ENCODE measurements around the gene ASGR2.
"Not testable (repeated sequence)": the region's sequence is repeated elsewhere in the genome, so short reads cannot be mapped to it uniquely, and the experiment has no call there.

DNA sequence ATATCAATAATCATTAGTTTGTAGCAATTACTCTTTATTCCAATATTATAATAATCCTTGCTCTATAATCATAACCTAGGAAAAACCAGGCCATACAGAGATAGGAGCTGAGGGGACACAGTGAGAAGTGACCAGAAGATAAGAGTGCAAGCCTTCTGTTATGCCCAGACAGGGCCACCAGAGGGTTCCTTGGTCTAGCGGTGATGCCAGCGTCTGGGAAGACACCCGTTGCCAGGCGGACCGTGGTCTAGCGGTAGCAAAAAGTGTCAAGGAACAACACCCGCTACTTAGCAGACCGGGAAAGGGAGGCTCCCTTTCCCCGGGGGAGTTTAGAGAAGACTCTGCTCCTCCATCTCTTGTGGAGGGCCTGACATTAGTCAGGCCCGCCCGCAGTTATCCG, 11.8 kb upstream of the ASGR2 start:
- TF ChIP-seq, protein P1, sequence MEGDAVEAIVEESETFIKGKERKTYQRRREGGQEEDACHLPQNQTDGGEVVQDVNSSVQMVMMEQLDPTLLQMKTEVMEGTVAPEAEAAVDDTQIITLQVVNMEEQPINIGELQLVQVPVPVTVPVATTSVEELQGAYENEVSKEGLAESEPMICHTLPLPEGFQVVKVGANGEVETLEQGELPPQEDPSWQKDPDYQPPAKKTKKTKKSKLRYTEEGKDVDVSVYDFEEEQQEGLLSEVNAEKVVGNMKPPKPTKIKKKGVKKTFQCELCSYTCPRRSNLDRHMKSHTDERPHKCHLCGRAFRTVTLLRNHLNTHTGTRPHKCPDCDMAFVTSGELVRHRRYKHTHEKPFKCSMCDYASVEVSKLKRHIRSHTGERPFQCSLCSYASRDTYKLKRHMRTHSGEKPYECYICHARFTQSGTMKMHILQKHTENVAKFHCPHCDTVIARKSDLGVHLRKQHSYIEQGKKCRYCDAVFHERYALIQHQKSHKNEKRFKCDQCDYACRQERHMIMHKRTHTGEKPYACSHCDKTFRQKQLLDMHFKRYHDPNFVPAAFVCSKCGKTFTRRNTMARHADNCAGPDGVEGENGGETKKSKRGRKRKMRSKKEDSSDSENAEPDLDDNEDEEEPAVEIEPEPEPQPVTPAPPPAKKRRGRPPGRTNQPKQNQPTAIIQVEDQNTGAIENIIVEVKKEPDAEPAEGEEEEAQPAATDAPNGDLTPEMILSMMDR (IDR thresholded peaks at IDR 0.05), result not testable (repeated sequence)
- TF ChIP-seq POLR2AphosphoS5 (IDR thresholded peaks at IDR 0.05), result not testable (repeated sequence)
